HG03039 (cell line): ENCODE results near the gene PLEK.
A peak's percentile ranks its signal among the peaks of the same experiment; 100 is the strongest.
"Not testable (repeated sequence)": the region's sequence is repeated elsewhere in the genome, so short reads cannot be mapped to it uniquely, and the experiment has no call there.

Experiments used
- ATAC-seq: cut with Tn5 transposase; IDR thresholded peaks from one replicate; pipeline ENCODE4 v1.9.1; 2021; ENCODE audit warnings: mild to moderate bottlenecking, moderate library complexity; ENCODE audit not compliant: unreplicated experiment

Gene PLEK

GRCh38 chr2:68438455-68439303 is 73.6 kb downstream of the PLEK start:
- no peak for ATAC-seq

GRCh38 chr2:68441179-68441993 is 76.3 kb downstream of the PLEK start:
- peak; percentile 97 for ATAC-seq

- no peak for ATAC-seq
Measured at GRCh38 chr2:68441994-68442322, 76.9 kb downstream of the PLEK start.

GRCh38 chr2:68446425-68446824 is 81.3 kb downstream of the PLEK start:
- not testable (repeated sequence) for ATAC-seq
